H9 (cell line): Measurements from ENCODE around the gene ELMOD3. TPM values are rescaled to one million over a fixed set of nuclear protein-coding genes. Genes with fewer than 3 reads are reported as not detected.

ENCODE experiments used
- DNase-seq: peaks from one replicate; pipeline ENCODE4 v3.0.0-alpha.2; 2017
- H2AFZ ChIP-seq: one replicate; pipeline ENCODE4 v1.6.1; 2013; ENCODE audit warnings: mild to moderate bottlenecking, low read length, control low read depth, moderate library complexity
- H2AK5ac ChIP-seq: 2 replicates; pipeline ENCODE4 v1.6.1; 2013; ENCODE audit warnings: low read length, control low read depth, mixed read lengths; ENCODE audit not compliant: insufficient read length
- H2BK120ac ChIP-seq: one replicate; pipeline ENCODE4 v1.6.1; 2013; ENCODE audit warnings: low read depth, mild to moderate bottlenecking, low read length, control low read depth, inconsistent platforms; ENCODE audit not compliant: poor library complexity, severe bottlenecking
- H2BK12ac ChIP-seq: 2 replicates; pipeline ENCODE4 v1.6.1; 2013; ENCODE audit warnings: low read length, control low read depth, mixed read lengths, low read depth; ENCODE audit not compliant: insufficient read length
- H2BK15ac ChIP-seq: 2 replicates; pipeline ENCODE4 v1.6.1; 2013; ENCODE audit warnings: low read depth, low read length, control low read depth
- H2BK20ac ChIP-seq: one replicate; pipeline ENCODE4 v1.6.1; 2013; ENCODE audit warnings: low read depth, mild to moderate bottlenecking, low read length, control low read depth, inconsistent platforms; ENCODE audit not compliant: poor library complexity, severe bottlenecking
- H2BK5ac ChIP-seq: 2 replicates; pipeline ENCODE4 v1.6.1; 2013; ENCODE audit warnings: low read length, control low read depth, mixed read lengths; ENCODE audit not compliant: insufficient read length
- H3K14ac ChIP-seq: 2 replicates; pipeline ENCODE4 v1.6.1; 2013; ENCODE audit warnings: low read length, control low read depth; ENCODE audit not compliant: insufficient read depth
- H3K18ac ChIP-seq: 2 replicates; pipeline ENCODE4 v1.6.1; 2013; ENCODE audit warnings: low read depth, mild to moderate bottlenecking, mixed read lengths, low read length, control low read depth; ENCODE audit not compliant: insufficient read length
- H3K23ac ChIP-seq: 2 replicates; pipeline ENCODE4 v1.6.1; 2013; ENCODE audit warnings: low read length, control low read depth, mixed read lengths, low read depth; ENCODE audit not compliant: insufficient read length
- H3K23me2 ChIP-seq: 2 replicates; pipeline ENCODE4 v1.6.1; 2013; ENCODE audit warnings: low read depth, mild to moderate bottlenecking, mixed read lengths, low read length, control low read depth; ENCODE audit not compliant: insufficient read length, poor library complexity, severe bottlenecking
- H3K27ac ChIP-seq: 2 replicates; pipeline ENCODE4 v1.5.1; 2013; ENCODE audit warnings: low read length, control low read depth, mixed read lengths, low read depth; ENCODE audit not compliant: insufficient read length
- H3K27me3 ChIP-seq: 2 replicates; pipeline ENCODE4 v1.6.1; 2013; ENCODE audit warnings: low read length, control low read depth, inconsistent platforms; ENCODE audit not compliant: insufficient read depth
- H3K4ac ChIP-seq: 2 replicates; pipeline ENCODE4 v1.6.1; 2013; ENCODE audit warnings: low read depth, mild to moderate bottlenecking, control low read depth, inconsistent platforms, low read length, moderate library complexity
- H3K4me1 ChIP-seq: 2 replicates; pipeline ENCODE4 v1.6.1; 2013; ENCODE audit warnings: low read length, control low read depth, inconsistent platforms; ENCODE audit not compliant: insufficient read depth
- H3K4me2 ChIP-seq: 2 replicates; pipeline ENCODE4 v1.6.1; 2013; ENCODE audit warnings: low read length, control low read depth, mixed read lengths; ENCODE audit not compliant: insufficient read length, insufficient read depth
- H3K56ac ChIP-seq: 2 replicates; pipeline ENCODE4 v1.6.1; 2013; ENCODE audit warnings: low read depth, mild to moderate bottlenecking, mixed read lengths, low read length, control low read depth; ENCODE audit not compliant: insufficient read length
- H3K79me1 ChIP-seq: 2 replicates; pipeline ENCODE4 v1.6.1; 2013; ENCODE audit warnings: low read depth, mild to moderate bottlenecking, moderate library complexity, low read length, control low read depth, inconsistent platforms; ENCODE audit not compliant: insufficient read depth, poor library complexity, severe bottlenecking
- H3K79me2 ChIP-seq: 2 replicates; pipeline ENCODE4 v1.6.1; 2013; ENCODE audit warnings: low read length, control low read depth, inconsistent platforms; ENCODE audit not compliant: insufficient read depth
- H3K9ac ChIP-seq: 2 replicates; pipeline ENCODE4 v1.6.1; 2013; ENCODE audit warnings: low read length, control low read depth, mixed read lengths; ENCODE audit not compliant: insufficient read length; ENCODE audit errors: extremely low read depth
- H3K9me3 ChIP-seq: one replicate; pipeline ENCODE4 v1.6.1; 2013; ENCODE audit warnings: low read depth, low read length, inconsistent platforms; ENCODE audit not compliant: control insufficient read depth
- H3T11ph ChIP-seq: one replicate; pipeline ENCODE4 v1.6.1; 2013; ENCODE audit warnings: mild to moderate bottlenecking, low read length, control low read depth, inconsistent platforms
- H4K20me1 ChIP-seq: one replicate; pipeline ENCODE4 v1.6.1; 2013; ENCODE audit not compliant: control insufficient read depth, insufficient read length, insufficient read depth
- H4K5ac ChIP-seq: 2 replicates; pipeline ENCODE4 v1.6.1; 2013; ENCODE audit warnings: low read depth, mild to moderate bottlenecking, mixed read lengths, low read length, control low read depth; ENCODE audit not compliant: insufficient read length
- H4K8ac ChIP-seq: replicated peaks from 2 replicates; pipeline ENCODE4 v1.6.1; 2013; ENCODE audit warnings: low read length, control low read depth, mixed read lengths, low read depth; ENCODE audit not compliant: insufficient read length
- H4K91ac ChIP-seq: 2 replicates; pipeline ENCODE4 v1.6.1; 2013; ENCODE audit warnings: low read depth, mild to moderate bottlenecking, moderate library complexity, mixed read lengths, low read length, control low read depth; ENCODE audit not compliant: insufficient read length
- H3K27ac Mint-ChIP-seq, 3 experiments: 2 replicates in 2 of 3; 3 replicates in 1 of 3; pipeline ENCODE4 v1.8.0; 2020 to 2021; ENCODE audit warnings: mixed read lengths in 3 of 3, mild to moderate bottlenecking in 1 of 3, moderate library complexity in 1 of 3
- H3K27me3 Mint-ChIP-seq: 2 replicates; pipeline ENCODE4 v1.8.0; 2021; ENCODE audit warnings: low read depth, mild to moderate bottlenecking, moderate library complexity, mixed read lengths
- H3K36me3 Mint-ChIP-seq, 3 experiments: 2 replicates in 2 of 3; 3 replicates in 1 of 3; pipeline ENCODE4 v1.8.0; 2020 to 2021; ENCODE audit warnings: low read depth in 3 of 3, mixed read lengths in 3 of 3; ENCODE audit not compliant: insufficient read depth in 1 of 3
- H3K4me1 Mint-ChIP-seq, 2 experiments: 2 replicates each; pipeline ENCODE4 v1.8.0; 2020; ENCODE audit warnings: mixed read lengths in 2 of 2
- H3K4me3 Mint-ChIP-seq, 2 experiments: 2 replicates in 1 of 2; 3 replicates in 1 of 2; pipeline ENCODE4 v1.8.0; 2020 to 2021; ENCODE audit warnings: mild to moderate bottlenecking in 2 of 2, mixed read lengths in 2 of 2, moderate library complexity in 1 of 2
- H3K9me3 Mint-ChIP-seq, 2 experiments: 2 replicates in 1 of 2; 3 replicates in 1 of 2; pipeline ENCODE4 v1.8.0; 2020; ENCODE audit warnings: mild to moderate bottlenecking in 2 of 2, mixed read lengths in 2 of 2, moderate library complexity in 1 of 2
- CTCF ChIP-seq: fragments of 200-600 bp; sonication (generic); conservative IDR thresholded peaks from 3 replicates; pipeline ENCODE4 v1.8.0; 2021; ENCODE audit warnings: antibody characterized with exemption, mild to moderate bottlenecking
- whole genome bisulfite sequencing: extraction: QIAGEN DNeasy Blood & Tissue Kit; methylation state at CpG from one replicate; pipeline ENCODE4 v1.1.7; 2013; ENCODE audit warnings: missing lambda C conversion rate, low lambda C conversion rate, mixed read lengths; ENCODE audit not compliant: insufficient read length; ENCODE audit errors: extremely low coverage; 5-methylcytosine and 5-hydroxymethylcytosine counted together
- total RNA-seq: library from RNA; stranded (reverse); gene quantifications from 2 replicates; pipeline ENCODE4 v1.2.1, GENCODE V29; 2021

ELMOD3 gene
- total RNA-seq, 1 experiment from 2014 or later, result 7.6 TPM

GRCh38 chr2:85377083-85377482 lies 22.5 kb downstream of the ELMOD3 start:
- H3K14ac ChIP-seq, result no peak overlapping the region
- no peak for DNase-seq
- Mint-ChIP-seq H3K9me3 (peaks cover 16 to 19% of the 10 kb centered on the region in 2 experiments), H3K4me1 (no peaks in the 10 kb centered on the region), H3K27me3 (no peaks in the 10 kb centered on the region), H3K36me3 (peaks cover 26 to 48% (median 38%) of the 10 kb centered on the region in 3 experiments), H3K4me3 (no peak overlapping the region), H3K27ac (no peak overlapping the region)
- H3K27ac ChIP-seq, result no peak overlapping the region
- no peak overlapping the region for H4K5ac ChIP-seq
- no peak overlapping the region for H2BK120ac ChIP-seq
- no peak overlapping the region for H4K8ac ChIP-seq
- no peaks in the 10 kb centered on the region for H3K79me2 ChIP-seq
- no peak overlapping the region for H2AFZ ChIP-seq
- H3K18ac ChIP-seq, result no peak overlapping the region
- H3K56ac ChIP-seq, result no peak overlapping the region
- no peaks in the 10 kb centered on the region for H3K9me3 ChIP-seq
- H2BK20ac ChIP-seq, result no peak overlapping the region
- H4K91ac ChIP-seq, result no peak overlapping the region
- no CpG with 5 or more reads among the region's 11 CpGs for WGBS
- no peaks in the 10 kb centered on the region for H3K23me2 ChIP-seq
- H2BK5ac ChIP-seq, result no peak overlapping the region
- no peak overlapping the region for H2BK12ac ChIP-seq
- no peak overlapping the region for H3K4me2 ChIP-seq
- no peak overlapping the region for H2AK5ac ChIP-seq
- no peak overlapping the region for H3T11ph ChIP-seq
- no peak overlapping the region for H3K9ac ChIP-seq
- no peak overlapping the region for H2BK15ac ChIP-seq
- H3K23ac ChIP-seq, result no peak overlapping the region
- no peaks in the 10 kb centered on the region for H3K79me1 ChIP-seq
- no peak overlapping the region for H3K4ac ChIP-seq
- no peaks in the 10 kb centered on the region for H4K20me1 ChIP-seq
- H3K27me3 ChIP-seq, result no peaks in the 10 kb centered on the region
- no peaks in the 10 kb centered on the region for H3K4me1 ChIP-seq
- no peak for TF ChIP-seq CTCF
